Suprapubic skin (tissue), 4 donors: ENCODE results near the gene CPXM2. TPM values are rescaled to one million over a fixed set of nuclear protein-coding genes. Genes with fewer than 3 reads are reported as not detected.

ENCODE experiments used
- DNase-seq, 2 donors: peaks; one replicate each; pipeline ENCODE4 v3.0.0-alpha.2; 2019; ENCODE audit warnings: low spot score in 2 of 2
- H3K27ac ChIP-seq: fragments of 200-600 bp; sonication (generic); one replicate; pipeline ENCODE4 v1.5.1; 2019
- H3K27me3 ChIP-seq: fragments of 200-600 bp; sonication (generic); one replicate; pipeline ENCODE4 v1.5.1; 2019
- H3K36me3 ChIP-seq: fragments of 200-600 bp; sonication (generic); one replicate; pipeline ENCODE4 v1.5.1; 2019
- H3K4me1 ChIP-seq: fragments of 200-600 bp; sonication (generic); one replicate; pipeline ENCODE4 v1.5.1; 2019
- H3K4me3 ChIP-seq: fragments of 200-600 bp; sonication (generic); one replicate; pipeline ENCODE4 v1.5.1; 2019; ENCODE audit warnings: mild to moderate bottlenecking
- H3K9me3 ChIP-seq: fragments of 200-600 bp; sonication (generic); one replicate; pipeline ENCODE4 v1.5.1; 2019
- CTCF ChIP-seq, 2 donors: fragments of 200-600 bp in 1 of 2; fragments of 450-650 bp in 1 of 2; sonication (generic) in 1 of 2; IDR thresholded peaks; one replicate each; pipeline ENCODE4 v1.5.1; 2016 to 2019; ENCODE audit warnings: antibody characterized with exemption in 2 of 2, mild to moderate bottlenecking in 1 of 2, moderate library complexity in 1 of 2
- EP300 ChIP-seq: sonication (generic); formaldehyde crosslinking; IDR thresholded peaks from one replicate; pipeline ENCODE4 v1.6.1; 2017; ENCODE audit warnings: antibody characterized with exemption
- POLR2A ChIP-seq, 2 donors: fragments of 450-650 bp; IDR thresholded peaks; one replicate each; pipeline ENCODE4 v1.6.1; 2017; ENCODE audit warnings: antibody characterized with exemption in 2 of 2, mild to moderate bottlenecking in 2 of 2, moderate library complexity in 2 of 2
- POLR2AphosphoS5 ChIP-seq, 3 donors: sonication (generic); formaldehyde crosslinking; IDR thresholded peaks; one replicate each; pipeline ENCODE4 v1.6.1; 2017; ENCODE audit warnings: antibody characterized with exemption in 3 of 3
- WGBS: methylation state at CpG from one replicate; pipeline ENCODE4 v1.1.5; 2018; 5-methylcytosine and 5-hydroxymethylcytosine counted together
- total RNA-seq, 4 donors: library from RNA; depleted of rRNA; stranded (reverse); fragments of >200 nt; gene quantifications; one replicate each; pipeline ENCODE4 v1.1.0, GENCODE V29; 2016

CPXM2 gene
- total RNA-seq, 4 donors from 2014 or later: 2.9 to 6.1 (median 3.7) TPM

GRCh38 chr10:123860856-123861255 lies 30.8 kb downstream of the CPXM2 start:
- H3K36me3 ChIP-seq: no peaks in the 10 kb centered on the region
- 93% methylated on average over 7 of the region's 7 CpGs for WGBS
- H3K4me3 ChIP-seq: no peak overlapping the region
- DNase-seq: no peak
- H3K27ac ChIP-seq: no peak overlapping the region
- no peaks in the 10 kb centered on the region for H3K27me3 ChIP-seq
- TF ChIP-seq CTCF (IDR thresholded peaks at IDR 0.05) (no peak), POLR2A (IDR thresholded peaks at IDR 0.05) (no peak), EP300 (no peak), POLR2AphosphoS5 (IDR thresholded peaks at IDR 0.05) (no peak)
- no peaks in the 10 kb centered on the region for H3K9me3 ChIP-seq
- H3K4me1 ChIP-seq: peaks cover 16% of the 10 kb centered on the region

DNA sequence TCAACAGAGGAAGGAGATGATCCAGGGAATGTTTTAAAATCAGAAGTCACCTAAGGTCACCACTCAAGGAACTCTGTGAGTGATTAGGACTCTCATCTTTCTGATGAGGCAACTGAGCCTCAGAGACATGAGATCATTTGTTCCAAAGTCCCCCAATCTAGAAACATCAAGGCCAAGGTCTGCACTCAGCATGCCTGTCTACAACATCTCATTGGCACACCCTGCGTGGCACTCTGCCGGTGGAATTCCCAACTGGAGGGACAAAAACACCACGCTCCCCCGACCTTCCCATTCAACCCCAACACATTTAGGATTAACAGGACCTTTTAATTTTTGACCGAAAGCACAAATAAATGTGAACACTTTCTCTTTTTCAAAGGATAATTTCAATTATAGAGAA lies 31.4 kb downstream of the CPXM2 start:
- DNase-seq: no peak
- WGBS: 87% methylated on average over 5 of the region's 5 CpGs
- Histone ChIP-seq H3K4me1 (peaks cover 16% of the 10 kb centered on the region), H3K4me3 (no peak overlapping the region), H3K27me3 (no peaks in the 10 kb centered on the region), H3K27ac (no peak overlapping the region), H3K9me3 (no peaks in the 10 kb centered on the region), H3K36me3 (no peaks in the 10 kb centered on the region)
- no peak for TF ChIP-seq POLR2AphosphoS5 (IDR thresholded peaks at IDR 0.05)
- TF ChIP-seq CTCF (IDR thresholded peaks at IDR 0.05): no peak
- TF ChIP-seq POLR2A (IDR thresholded peaks at IDR 0.05): no peak
- TF ChIP-seq EP300: no peak

DNA sequence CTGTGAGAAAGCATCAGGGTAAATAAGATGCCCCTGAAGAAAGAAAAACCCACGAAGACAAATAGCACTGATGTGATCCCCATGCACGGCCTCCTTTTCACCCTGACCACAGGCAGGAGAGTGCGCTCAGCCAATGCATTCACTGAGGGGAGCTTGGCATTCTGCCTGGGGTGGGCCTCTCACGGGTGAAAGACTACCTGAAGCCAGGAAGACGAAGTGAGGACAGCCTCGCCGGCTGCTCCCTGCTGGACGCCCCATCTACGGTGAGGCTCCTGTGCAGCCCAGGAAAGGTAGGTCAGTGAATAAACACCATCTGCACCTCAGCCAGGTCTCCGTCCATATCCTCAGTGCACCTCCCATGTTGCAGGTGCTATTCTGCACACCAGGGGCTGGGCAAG lies 32.0 kb downstream of the CPXM2 start:
- no peaks in the 10 kb centered on the region for H3K27me3 ChIP-seq
- peaks cover 16% of the 10 kb centered on the region for H3K4me1 ChIP-seq
- H3K9me3 ChIP-seq: no peaks in the 10 kb centered on the region
- DNase-seq: no peak
- no peak overlapping the region for H3K27ac ChIP-seq
- WGBS: 90% methylated on average over 10 of the region's 10 CpGs
- TF ChIP-seq POLR2AphosphoS5 (IDR thresholded peaks at IDR 0.05) (no peak), CTCF (IDR thresholded peaks at IDR 0.05) (no peak), EP300 (no peak), POLR2A (IDR thresholded peaks at IDR 0.05) (no peak)
- H3K36me3 ChIP-seq: no peaks in the 10 kb centered on the region
- H3K4me3 ChIP-seq: no peak overlapping the region

DNA sequence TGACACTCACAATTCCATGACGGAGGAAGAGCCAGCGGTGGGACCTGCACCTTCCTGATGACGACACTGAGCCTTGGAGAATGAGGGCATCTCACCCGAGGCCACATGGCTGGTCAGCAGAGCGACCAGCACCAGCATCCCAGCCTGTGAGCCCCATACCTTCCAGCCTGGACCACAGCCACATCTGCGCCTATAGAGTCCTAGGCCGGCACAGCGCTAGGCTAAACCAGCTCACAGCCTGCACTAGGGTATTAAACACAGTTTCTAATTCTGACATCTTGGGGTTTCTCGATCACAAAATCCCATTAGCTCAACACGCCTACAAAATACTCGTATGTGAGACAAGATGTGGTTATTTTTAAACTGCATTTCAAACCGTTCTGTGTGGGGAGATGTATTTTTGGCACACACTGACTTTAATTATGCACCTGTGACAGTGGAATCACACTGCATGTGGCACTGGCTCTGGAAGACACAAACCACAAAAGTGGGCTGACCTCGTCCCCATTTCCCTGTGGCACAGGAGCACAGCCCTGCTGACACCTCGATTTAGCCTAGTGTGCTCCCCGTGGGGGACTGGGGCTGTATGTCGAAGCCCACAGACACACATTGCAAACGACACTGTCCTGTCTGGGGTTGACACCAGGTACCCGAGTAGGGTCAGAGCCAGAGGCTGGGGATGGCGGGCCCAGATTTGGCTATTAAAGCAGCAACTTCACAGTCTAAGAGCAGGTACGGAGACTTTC lies 32.5 kb downstream of the CPXM2 start:
- Histone ChIP-seq H3K4me1 (peaks cover 16% of the 10 kb centered on the region), H3K27me3 (no peaks in the 10 kb centered on the region), H3K9me3 (no peaks in the 10 kb centered on the region), H3K36me3 (no peaks in the 10 kb centered on the region), H3K27ac (no peak overlapping the region), H3K4me3 (no peak overlapping the region)
- 89% methylated on average over 19 of the region's 20 CpGs for WGBS
- no peak for TF ChIP-seq POLR2AphosphoS5 (IDR thresholded peaks at IDR 0.05)
- no peak for TF ChIP-seq EP300
- no peak for TF ChIP-seq POLR2A (IDR thresholded peaks at IDR 0.05)
- no peak for TF ChIP-seq CTCF (IDR thresholded peaks at IDR 0.05)
- no peak for DNase-seq

DNA sequence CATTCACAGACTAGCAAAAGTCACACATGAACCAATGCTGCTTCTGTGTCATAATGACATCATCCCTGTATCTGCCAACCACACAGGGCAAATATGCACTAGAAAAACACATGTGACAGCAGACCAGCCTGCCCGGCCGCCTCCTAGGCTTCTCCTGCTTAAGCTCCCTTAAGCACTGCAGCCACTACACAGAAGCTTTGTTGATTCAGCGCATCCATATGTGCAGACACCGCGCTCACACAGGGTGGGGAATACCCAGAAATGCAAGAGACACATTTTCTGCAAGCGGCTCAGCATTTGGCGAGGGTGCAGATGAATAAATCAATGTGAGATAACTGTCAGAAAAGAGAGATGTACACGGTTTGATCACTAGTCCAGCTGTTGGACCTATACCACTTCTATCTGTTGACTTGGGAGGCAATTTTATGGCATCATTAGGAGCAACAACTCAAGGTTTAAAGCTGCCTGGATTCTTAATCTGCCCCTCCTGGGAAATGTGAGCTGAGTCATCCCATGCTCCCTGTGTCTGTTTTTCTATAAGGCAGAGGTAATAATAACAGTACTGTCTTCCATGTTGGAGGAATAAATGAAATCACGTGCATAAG lies 33.4 kb downstream of the CPXM2 start:
- no peaks in the 10 kb centered on the region for H3K36me3 ChIP-seq
- TF ChIP-seq CTCF (IDR thresholded peaks at IDR 0.05) (no peak), POLR2AphosphoS5 (IDR thresholded peaks at IDR 0.05) (no peak), POLR2A (IDR thresholded peaks at IDR 0.05) (no peak), EP300 (no peak)
- H3K9me3 ChIP-seq: no peaks in the 10 kb centered on the region
- H3K4me1 ChIP-seq: peaks cover 16% of the 10 kb centered on the region
- no peak overlapping the region for H3K4me3 ChIP-seq
- H3K27me3 ChIP-seq: no peaks in the 10 kb centered on the region
- WGBS: 49% methylated on average over 9 of the region's 9 CpGs
- H3K27ac ChIP-seq: no peak overlapping the region
- DNase-seq: no peak
